Right forelimb (tissue), 1 donor: ENCODE measurements around the gene ENOX1.

ENCODE experiments used
- DNase-seq: peaks from one replicate; pipeline ENCODE4 v3.0.0-alpha.2; 2018

Gene ENOX1

GRCh38 chr13:43785261-43785649 lies 1.5 kb downstream of the ENOX1 start:
- no peak for DNase-seq

- DNase-seq = no peak
These were observed 2.3 kb downstream of the ENOX1 start for GRCh38 chr13:43784496-43784895.

- DNase-seq = no peak
These were observed 3.0 kb downstream of the ENOX1 start for GRCh38 chr13:43783820-43784219.

- no peak for DNase-seq
These were observed 4.1 kb downstream of the ENOX1 start for GRCh38 chr13:43782686-43783085.

GRCh38 chr13:43780666-43781065 lies 6.1 kb downstream of the ENOX1 start:
- no peak for DNase-seq

- DNase-seq = no peak
These were observed 10.2 kb downstream of the ENOX1 start for GRCh38 chr13:43776501-43777079.

- no peak for DNase-seq
These were observed 10.8 kb downstream of the ENOX1 start for GRCh38 chr13:43776006-43776405.

GRCh38 chr13:43773602-43774001 lies 13.2 kb downstream of the ENOX1 start:
- no peak for DNase-seq

GRCh38 chr13:43770871-43771270 lies 15.9 kb downstream of the ENOX1 start:
- DNase-seq = no peak

- DNase-seq = no peak
These were observed 17.2 kb downstream of the ENOX1 start for GRCh38 chr13:43769529-43769928.

- DNase-seq = no peak
These were observed 19.3 kb downstream of the ENOX1 start for GRCh38 chr13:43767341-43767931.

- no peak for DNase-seq
These were observed 20.0 kb downstream of the ENOX1 start for GRCh38 chr13:43766725-43767124.

- no peak for DNase-seq
These were observed 22.4 kb downstream of the ENOX1 start for GRCh38 chr13:43764349-43764748.

- no peak for DNase-seq
These were observed 23.5 kb downstream of the ENOX1 start for GRCh38 chr13:43763143-43763759.

- no peak for DNase-seq
These were observed 25.0 kb downstream of the ENOX1 start for GRCh38 chr13:43761616-43762315.

- no peak for DNase-seq
These were observed 26.5 kb downstream of the ENOX1 start for GRCh38 chr13:43760257-43760656.

- no peak for DNase-seq
These were observed 27.9 kb downstream of the ENOX1 start for GRCh38 chr13:43758834-43759233.

GRCh38 chr13:43757266-43757665 lies 29.5 kb downstream of the ENOX1 start:
- no peak for DNase-seq

- no peak for DNase-seq
These were observed 30.9 kb downstream of the ENOX1 start for GRCh38 chr13:43755844-43756243.

- DNase-seq = no peak
These were observed 35.1 kb downstream of the ENOX1 start for GRCh38 chr13:43751624-43752023.

- no peak for DNase-seq
These were observed 37.3 kb downstream of the ENOX1 start for GRCh38 chr13:43749503-43749902.

GRCh38 chr13:43744261-43745031 lies 42.3 kb downstream of the ENOX1 start:
- no peak for DNase-seq

GRCh38 chr13:43742911-43743310 lies 43.9 kb downstream of the ENOX1 start:
- no peak for DNase-seq
